GM23248 (cell line): Measurements from ENCODE around the gene PLEKHA5.

Source experiments
- EZH2 ChIP-seq: fragments of 200-600 bp; sonication (generic); IDR thresholded peaks from 2 replicates; pipeline ENCODE4 v1.6.1; 2018; ENCODE audit warnings: antibody characterized with exemption, mild to moderate bottlenecking; ENCODE audit not compliant: insufficient read depth, poor library complexity, severe bottlenecking
- EZH2phosphoT487 ChIP-seq: fragments of 200-600 bp; sonication (generic); IDR thresholded peaks from 2 replicates; pipeline ENCODE4 v1.6.1; 2018; ENCODE audit warnings: antibody characterized with exemption, moderate library complexity, mild to moderate bottlenecking, low read depth; ENCODE audit not compliant: insufficient read depth

DNA sequence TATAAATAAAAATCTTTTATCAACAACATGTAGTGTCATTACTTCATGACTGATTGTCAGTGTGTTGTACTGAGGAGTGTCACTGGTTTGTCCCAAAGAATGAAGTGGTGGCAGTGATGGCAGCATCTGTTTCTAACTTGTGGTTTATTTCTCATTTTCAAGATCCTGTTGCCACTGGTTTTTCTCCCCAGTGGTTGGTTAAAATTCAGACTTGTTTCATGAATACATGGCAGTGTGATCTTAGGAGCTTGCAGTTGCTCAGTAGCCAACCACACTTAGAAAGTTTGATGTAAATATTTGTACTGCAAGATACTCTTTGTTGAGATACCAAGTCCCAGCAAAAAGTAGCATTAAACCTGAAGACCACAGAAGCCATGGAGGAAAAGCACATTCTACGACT lies 69.8 kb downstream of the PLEKHA5 start:
- TF ChIP-seq EZH2 (no peak), EZH2phosphoT487 (no peak)
